Activated T-cell treated with anti-CD3 and anti-CD28 coated beads for 24 hours (primary cell): ENCODE results near the gene KRTAP5-6.
A peak's percentile ranks its signal among the peaks of the same experiment; 100 is the strongest.

Experiments used
- DNase-seq: peaks from one replicate; pipeline ENCODE4 v3.0.0-alpha.2; 2020; ENCODE audit warnings: low read depth

KRTAP5-6 gene

DNA sequence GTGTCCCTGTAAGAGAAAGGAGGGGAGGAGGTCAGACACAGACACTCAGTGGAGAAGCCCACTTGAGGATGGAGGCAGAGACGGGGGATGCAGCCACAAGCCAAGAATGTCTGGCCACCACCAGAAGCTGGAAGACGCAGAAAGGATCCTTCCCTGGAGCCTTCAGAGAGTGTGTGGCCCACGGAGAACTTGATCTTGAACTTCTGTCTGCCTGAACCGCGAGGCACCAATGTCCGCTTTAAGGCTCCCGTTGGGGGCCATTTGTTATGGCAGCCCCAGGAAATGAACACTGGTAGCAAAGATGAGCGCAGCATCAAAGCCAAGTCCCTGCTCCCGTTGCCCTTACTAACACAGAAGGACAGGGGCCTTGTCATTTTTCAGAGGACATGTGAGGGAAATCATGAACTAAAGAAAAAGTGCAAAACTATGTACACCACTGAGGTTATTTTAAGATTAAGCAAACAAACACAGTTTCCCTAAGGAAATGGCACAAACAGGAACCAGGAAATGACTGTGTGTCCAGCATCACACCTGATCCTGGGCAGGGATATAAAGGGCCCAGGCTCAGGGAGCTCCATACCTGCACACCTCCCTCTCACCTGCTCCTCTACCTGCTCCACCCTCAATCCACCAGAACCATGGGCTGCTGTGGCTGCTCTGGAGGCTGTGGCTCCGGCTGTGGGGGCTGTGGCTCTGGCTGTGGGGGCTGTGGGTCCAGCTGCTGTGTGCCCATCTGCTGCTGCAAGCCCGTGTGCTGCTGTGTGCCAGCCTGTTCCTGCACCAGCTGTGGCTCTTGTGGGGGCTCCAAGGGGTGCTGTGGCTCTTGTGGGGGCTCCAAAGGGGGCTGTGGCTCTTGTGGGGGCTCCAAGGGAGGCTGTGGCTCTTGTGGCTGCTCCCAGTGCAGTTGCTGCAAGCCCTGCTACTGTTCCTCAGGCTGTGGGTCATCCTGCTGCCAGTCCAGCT is at the start of gene KRTAP5-6:
TSS of gene KRTAP5-6 (plus strand) at position 588 of the 963 bp plus-strand sequence. CDS start at position 639, 51 bp downstream.
- no peak for DNase-seq

DNA sequence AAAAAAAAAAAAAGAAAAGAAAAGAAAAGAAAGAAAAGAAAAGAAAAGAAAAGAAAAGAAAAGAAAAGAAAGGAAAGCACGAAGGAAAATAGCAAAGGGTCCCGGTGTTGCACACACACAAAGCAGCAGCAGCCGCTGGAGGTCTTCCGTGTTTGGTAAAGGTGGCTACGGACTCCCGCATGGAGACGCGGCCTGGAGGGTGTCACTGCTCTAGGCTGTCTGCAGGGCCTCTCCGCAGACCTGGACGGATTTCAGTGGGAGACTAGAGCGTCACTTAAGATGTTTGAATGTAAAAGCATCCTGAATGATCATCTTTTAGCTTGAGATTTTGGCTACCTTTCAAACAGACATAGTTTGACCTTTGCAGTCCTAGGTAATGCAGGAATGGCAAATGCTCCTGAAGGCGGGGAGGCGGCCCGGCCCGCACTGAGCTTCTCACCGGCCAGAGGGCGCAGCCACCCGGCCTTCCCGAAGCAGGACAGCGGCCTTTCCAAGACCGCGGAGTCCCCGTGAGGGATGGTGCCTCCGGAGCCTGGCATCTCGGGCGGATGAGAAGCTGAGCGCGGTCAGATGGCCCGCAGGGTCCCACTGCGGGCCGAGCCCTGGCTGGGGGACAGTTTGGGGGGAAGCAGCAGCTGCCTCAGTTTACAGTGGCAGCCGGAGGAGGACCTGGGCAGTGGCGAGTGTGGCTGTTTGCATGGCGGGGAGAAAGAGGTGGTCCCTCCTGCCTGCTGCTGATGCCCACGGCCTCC is 48.9 kb upstream of the KRTAP5-6 start:
- DNase-seq = no peak

- DNase-seq = no peak
Measured at GRCh38 chr11:1648653-1649420, 48.2 kb upstream of the KRTAP5-6 start.

- no peak for DNase-seq
Measured at GRCh38 chr11:1650034-1650917, 46.7 kb upstream of the KRTAP5-6 start.

DNA sequence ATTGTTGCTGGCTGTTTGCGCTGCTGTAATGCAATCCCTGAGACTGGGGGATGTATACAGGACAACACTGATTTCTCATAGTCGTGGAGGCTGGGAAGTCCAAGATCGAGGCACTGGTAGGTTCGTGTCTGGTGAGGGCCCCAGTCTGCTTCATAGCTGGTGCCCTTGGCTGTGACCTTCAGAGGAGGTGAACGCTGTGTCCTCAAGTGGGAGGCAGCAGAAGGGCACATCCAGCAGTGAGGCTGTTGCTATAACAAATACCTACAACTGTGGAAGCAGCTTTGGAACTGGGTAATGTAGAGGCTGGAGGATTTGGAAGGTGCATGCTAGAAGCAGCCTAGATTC is 46.1 kb upstream of the KRTAP5-6 start:
- DNase-seq = no peak

- DNase-seq = no peak
Measured at GRCh38 chr11:1651411-1651980, 45.5 kb upstream of the KRTAP5-6 start.

- DNase-seq = no peak
Measured at GRCh38 chr11:1652026-1652425, 45.0 kb upstream of the KRTAP5-6 start.

GRCh38 chr11:1652442-1652770 is 44.6 kb upstream of the KRTAP5-6 start:
- DNase-seq = no peak

GRCh38 chr11:1652771-1653540 is 44.0 kb upstream of the KRTAP5-6 start:
- DNase-seq = peak; percentile 67

- no peak for DNase-seq
Measured at GRCh38 chr11:1653541-1654387, 43.2 kb upstream of the KRTAP5-6 start.

GRCh38 chr11:1654388-1655167 is 42.4 kb upstream of the KRTAP5-6 start:
- no peak for DNase-seq

DNA sequence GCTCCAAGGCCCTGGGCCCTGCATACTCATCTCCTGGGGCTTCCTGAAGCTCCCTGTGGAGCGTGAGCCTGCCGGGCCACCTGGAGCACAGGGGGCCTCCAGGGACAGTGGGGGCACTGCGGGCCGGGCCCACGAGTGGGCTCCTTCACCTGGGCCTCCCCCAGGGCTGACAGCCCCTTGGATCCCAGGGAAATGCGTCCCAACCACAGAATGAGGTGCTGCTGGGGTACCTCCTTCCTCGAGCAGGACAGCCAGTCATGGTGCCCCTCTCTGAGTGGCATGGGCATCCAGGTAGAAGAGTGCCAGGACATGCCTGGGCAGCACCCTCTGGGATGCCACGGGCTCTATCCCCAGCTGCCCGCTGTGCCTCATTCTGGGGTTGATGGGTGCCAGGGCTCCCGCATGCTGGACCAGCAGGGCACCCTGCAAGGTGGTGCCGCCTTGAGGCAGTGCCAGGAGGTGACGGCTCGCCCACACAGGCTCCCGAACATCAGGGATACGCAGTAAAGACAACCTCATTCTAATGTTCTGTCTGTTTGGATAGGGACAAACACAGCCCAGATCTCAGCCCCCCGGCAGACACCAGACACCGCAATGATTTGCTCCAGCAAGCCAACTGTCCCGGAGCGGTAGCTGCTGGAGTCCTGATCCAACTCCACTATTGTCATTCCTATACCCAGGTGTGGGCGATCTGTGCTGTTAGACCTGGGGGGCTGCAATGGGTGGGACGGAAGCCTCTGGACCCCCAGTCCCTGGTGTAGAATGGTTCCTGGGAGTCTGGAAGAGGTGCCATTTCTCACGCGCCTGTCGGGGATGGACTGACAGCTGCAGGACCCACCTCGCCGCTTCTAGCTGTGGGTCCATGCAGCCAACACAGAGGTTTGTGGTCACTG is 41.6 kb upstream of the KRTAP5-6 start:
- DNase-seq = no peak

GRCh38 chr11:1656061-1656441 is 40.9 kb upstream of the KRTAP5-6 start:
- DNase-seq = no peak

GRCh38 chr11:1656670-1657069 is 40.3 kb upstream of the KRTAP5-6 start:
- no peak for DNase-seq

- no peak for DNase-seq
Measured at GRCh38 chr11:1659506-1659905, 37.5 kb upstream of the KRTAP5-6 start.

GRCh38 chr11:1660111-1660867 is 36.7 kb upstream of the KRTAP5-6 start:
- no peak for DNase-seq
